Mesendoderm (in vitro differentiated cells): ENCODE measurements around the gene GREB1. TPM values are rescaled to one million over a fixed set of nuclear protein-coding genes. Genes with fewer than 3 reads are reported as not detected.

Experiments used
- DNase-seq: peaks from one replicate; pipeline ENCODE4 v3.0.0; 2013
- H2AK5ac ChIP-seq: 2 replicates; pipeline ENCODE4 v1.6.1; 2013; ENCODE audit warnings: low read length, inconsistent platforms
- H2BK120ac ChIP-seq: 2 replicates; pipeline ENCODE4 v1.6.1; 2013; ENCODE audit warnings: low read depth, mild to moderate bottlenecking, low read length, moderate library complexity, mixed read lengths
- H2BK15ac ChIP-seq: replicated peaks from 2 replicates; pipeline ENCODE4 v1.6.1; 2013; ENCODE audit warnings: low read depth, mild to moderate bottlenecking, moderate library complexity
- H2BK5ac ChIP-seq: 2 replicates; pipeline ENCODE4 v1.6.1; 2013; ENCODE audit warnings: low read length, inconsistent platforms
- H3K18ac ChIP-seq: 2 replicates; pipeline ENCODE4 v1.6.1; 2013; ENCODE audit warnings: mild to moderate bottlenecking, low read length, mixed read lengths
- H3K23ac ChIP-seq: one replicate; pipeline ENCODE4 v1.6.1; 2013; ENCODE audit warnings: low read length
- H3K27ac ChIP-seq: 2 replicates; pipeline ENCODE4 v1.5.1; 2013; ENCODE audit warnings: low read depth, mild to moderate bottlenecking, inconsistent platforms, low read length, moderate library complexity
- H3K27me3 ChIP-seq: 2 replicates; pipeline ENCODE4 v1.6.1; 2013; ENCODE audit warnings: low read length, control low read depth, mild to moderate bottlenecking, inconsistent platforms; ENCODE audit not compliant: insufficient read depth, poor library complexity
- H3K36me3 ChIP-seq: 2 replicates; pipeline ENCODE4 v1.6.1; 2013; ENCODE audit warnings: low read length, inconsistent platforms; ENCODE audit not compliant: control insufficient read depth, insufficient read depth
- H3K4ac ChIP-seq: one replicate; pipeline ENCODE4 v1.6.1; 2013; ENCODE audit warnings: low read depth, mild to moderate bottlenecking, low read length, moderate library complexity
- H3K4me1 ChIP-seq: 2 replicates; pipeline ENCODE4 v1.6.1; 2013; ENCODE audit warnings: low read depth, low read length, inconsistent platforms; ENCODE audit not compliant: control insufficient read depth
- H3K4me2 ChIP-seq: 2 replicates; pipeline ENCODE4 v1.6.1; 2013; ENCODE audit warnings: low read length
- H3K4me3 ChIP-seq: 2 replicates; pipeline ENCODE4 v1.5.1; 2013; ENCODE audit warnings: mild to moderate bottlenecking, low read length
- H3K56ac ChIP-seq: one replicate; pipeline ENCODE4 v1.6.1; 2013; ENCODE audit warnings: low read length
- H3K79me1 ChIP-seq: 2 replicates; pipeline ENCODE4 v1.6.1; 2013; ENCODE audit warnings: low read length, inconsistent platforms
- H3K79me2 ChIP-seq: 2 replicates; pipeline ENCODE4 v1.6.1; 2013; ENCODE audit warnings: mild to moderate bottlenecking, low read length; ENCODE audit not compliant: control insufficient read depth, insufficient read depth
- H3K9ac ChIP-seq: 2 replicates; pipeline ENCODE4 v1.6.1; 2013; ENCODE audit warnings: low read length, inconsistent platforms
- H4K5ac ChIP-seq: one replicate; pipeline ENCODE4 v1.6.1; 2013; ENCODE audit warnings: low read length
- H4K8ac ChIP-seq: one replicate; pipeline ENCODE4 v1.6.1; 2013; ENCODE audit warnings: low read depth, mild to moderate bottlenecking, control low read depth, low read length, moderate library complexity
- WGBS: extraction: QIAGEN DNeasy Blood & Tissue Kit; methylation state at CpG from one replicate; pipeline ENCODE4 v1.1.7; 2013; ENCODE audit warnings: low lambda C conversion rate, missing lambda C conversion rate; ENCODE audit not compliant: insufficient coverage; ENCODE audit errors: extremely low coverage; 5-methylcytosine and 5-hydroxymethylcytosine counted together
- small RNA-seq: library from polyadenylated mRNA; stranded (forward); fragments of <200 nt; extraction: miRNeasy Mini kit (QIAGEN cat#:217004); gene quantifications from one replicate; pipeline ENCODE3, GENCODE V24; 2013; ENCODE audit not compliant: insufficient read depth

Gene GREB1

DNA sequence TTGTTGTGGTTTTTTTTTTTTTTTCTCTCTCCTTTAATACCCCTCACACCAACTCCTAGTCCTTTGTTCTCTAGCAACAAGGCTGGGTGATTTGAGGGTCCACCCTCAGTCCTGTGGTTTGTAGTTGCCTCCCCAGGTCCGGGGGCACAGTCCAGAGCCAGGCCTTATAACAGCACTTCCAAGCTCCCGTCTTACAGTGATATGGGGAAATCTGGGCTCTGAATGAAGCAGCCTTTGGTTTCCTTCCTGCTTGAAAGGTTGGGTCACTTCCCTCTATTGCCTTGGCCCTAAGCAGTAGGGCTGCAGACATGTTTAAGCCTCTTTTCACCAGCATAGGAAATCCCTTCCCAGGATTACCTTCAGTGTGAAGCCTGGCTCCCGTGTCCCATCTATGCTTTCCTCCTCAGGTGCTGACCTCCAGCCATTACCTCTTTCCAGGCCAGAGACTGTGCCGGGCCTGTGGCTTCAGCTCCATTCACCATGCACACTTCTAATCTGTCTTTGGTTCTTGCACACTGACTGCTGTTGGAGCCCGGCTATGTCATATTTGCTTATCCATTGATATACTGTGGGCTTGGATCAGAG is 157.3 kb downstream of the GREB1 start:
- no peaks in the 10 kb centered on the region for H3K79me2 ChIP-seq
- H3K4me1 ChIP-seq, result no peaks in the 10 kb centered on the region
- no peak overlapping the region for H3K4me2 ChIP-seq
- no peak overlapping the region for H4K5ac ChIP-seq
- no CpG with 5 or more reads among the region's 5 CpGs for WGBS
- H3K79me1 ChIP-seq, result no peaks in the 10 kb centered on the region
- no peak overlapping the region for H2BK15ac ChIP-seq
- H2BK5ac ChIP-seq, result no peak overlapping the region
- H4K8ac ChIP-seq, result no peak overlapping the region
- no peaks in the 10 kb centered on the region for H3K36me3 ChIP-seq
- H3K9ac ChIP-seq, result no peak overlapping the region
- H3K23ac ChIP-seq, result no peak overlapping the region
- H2BK120ac ChIP-seq, result no peak overlapping the region
- H3K27me3 ChIP-seq, result no peaks in the 10 kb centered on the region
- no peak overlapping the region for H3K56ac ChIP-seq
- H3K27ac ChIP-seq, result no peak overlapping the region
- no peak for DNase-seq
- H3K4me3 ChIP-seq, result no peak overlapping the region
- H2AK5ac ChIP-seq, result no peak overlapping the region
- no peak overlapping the region for H3K18ac ChIP-seq
- no peak overlapping the region for H3K4ac ChIP-seq

Small RNAs within 50 kb of the gene (small RNA-seq; reads per million reads assigned to genes)
- gene MIR4429 (not detected), gene RN7SL674P (not detected), gene RNA5SP84 (1.8 reads per million, percentile 8 among the genes with 10 or more reads in this experiment), gene RNU2-13P (not detected)
